CD14-positive monocyte (primary cell): Measurements from ENCODE around the gene KIAA1549. TPM values are rescaled to one million over a fixed set of nuclear protein-coding genes. Genes with fewer than 3 reads are reported as not detected.

Experiments used
- DNase-seq, 3 donors: peaks; one replicate each; pipeline ENCODE4 v3.0.0-alpha.2; 2011 to 2022
- H2AFZ ChIP-seq: 2 replicates; pipeline ENCODE4 v1.6.0; 2012; ENCODE audit warnings: mild to moderate bottlenecking, low read depth, low read length, inconsistent platforms; ENCODE audit not compliant: insufficient read depth, poor library complexity, severe bottlenecking
- H3K27ac ChIP-seq, 2 donors: 1 replicate in 1 of 2; 2 replicates in 1 of 2; pipeline ENCODE4 v1.5.1; 2012 to 2013; ENCODE audit warnings: low read length in 2 of 2, control low read depth in 1 of 2, inconsistent platforms in 1 of 2, low read depth in 1 of 2, mild to moderate bottlenecking in 1 of 2
- H3K27me3 ChIP-seq, 2 donors: one replicate each; pipeline versions ENCODE4 v1.6.0 to v1.6.1; 2011 to 2013; ENCODE audit warnings: low read length in 2 of 2; ENCODE audit not compliant: control insufficient read depth in 2 of 2, insufficient read depth in 2 of 2
- H3K36me3 ChIP-seq, 2 donors: replicated peaks in 1 of 2; 1 replicate in 1 of 2; 2 replicates in 1 of 2; pipeline versions ENCODE4 v1.5.1 to v1.6.1; 2012 to 2013; ENCODE audit warnings: low read length in 2 of 2, control low read depth in 1 of 2, inconsistent platforms in 1 of 2, mild to moderate bottlenecking in 1 of 2; ENCODE audit not compliant: insufficient read depth in 2 of 2, control insufficient read depth in 1 of 2
- H3K4me1 ChIP-seq, 2 donors: 1 replicate in 1 of 2; 2 replicates in 1 of 2; pipeline versions ENCODE4 v1.5.1 to v1.6.1; 2012 to 2013; ENCODE audit warnings: low read length in 2 of 2, control low read depth in 1 of 2, inconsistent platforms in 1 of 2, mild to moderate bottlenecking in 1 of 2, moderate library complexity in 1 of 2; ENCODE audit not compliant: insufficient read depth in 2 of 2, control insufficient read depth in 1 of 2
- H3K4me2 ChIP-seq: replicated peaks from 2 replicates; pipeline ENCODE3; 2012; ENCODE audit warnings: low read length, moderate library complexity, mild to moderate bottlenecking; ENCODE audit not compliant: poor library complexity, severe bottlenecking; ENCODE audit errors: extremely low read depth
- H3K4me3 ChIP-seq, 3 experiments: fragments of 200-600 bp in 1 of 3; sonication (generic) in 1 of 3; replicated peaks in 1 of 3; 1 replicate in 2 of 3; 2 replicates in 1 of 3; pipeline ENCODE4 v1.5.1; 2011 to 2013; ENCODE audit warnings: low read length in 3 of 3, mild to moderate bottlenecking in 3 of 3, control low read depth in 2 of 3, low read depth in 2 of 3, inconsistent platforms in 1 of 3, moderate library complexity in 1 of 3
- H3K79me2 ChIP-seq: 2 replicates; pipeline ENCODE4 v1.6.0; 2012; ENCODE audit warnings: mild to moderate bottlenecking, control low read depth, inconsistent platforms, low read length, moderate library complexity; ENCODE audit not compliant: insufficient read depth
- H3K9ac ChIP-seq: 2 replicates; pipeline ENCODE4 v1.6.0; 2017; ENCODE audit warnings: low read length, mild to moderate bottlenecking; ENCODE audit not compliant: insufficient read depth, poor library complexity, severe bottlenecking
- H3K9me3 ChIP-seq, 2 donors: replicated peaks in 1 of 2; 1 replicate in 1 of 2; 2 replicates in 1 of 2; pipeline versions ENCODE4 v1.5.1 to v1.6.1; 2012 to 2013; ENCODE audit warnings: low read length in 2 of 2, control low read depth in 1 of 2; ENCODE audit not compliant: control insufficient read depth in 1 of 2, insufficient read depth in 1 of 2
- H4K20me1 ChIP-seq: 2 replicates; pipeline ENCODE4 v1.6.0; 2012; ENCODE audit warnings: mild to moderate bottlenecking, low read length, control low read depth, moderate library complexity; ENCODE audit not compliant: insufficient read depth
- H3K27ac Mint-ChIP-seq, 7 donors: one replicate each; pipeline ENCODE4 v1.8.0; 2020; ENCODE audit warnings: mild to moderate bottlenecking in 7 of 7, mixed read lengths in 7 of 7, moderate library complexity in 6 of 7, inconsistent platforms in 2 of 7
- H3K27me3 Mint-ChIP-seq, 3 donors: one replicate each; pipeline ENCODE4 v1.8.0; 2021 to 2022; ENCODE audit warnings: low read depth in 3 of 3, mild to moderate bottlenecking in 3 of 3, mixed read lengths in 3 of 3, moderate library complexity in 3 of 3, inconsistent platforms in 1 of 3
- H3K36me3 Mint-ChIP-seq, 2 donors: one replicate each; pipeline ENCODE4 v1.8.0; 2020; ENCODE audit warnings: mixed read lengths in 2 of 2, inconsistent platforms in 1 of 2, mild to moderate bottlenecking in 1 of 2
- H3K4me1 Mint-ChIP-seq: one replicate; pipeline ENCODE4 v1.8.0; 2020; ENCODE audit warnings: mild to moderate bottlenecking, mixed read lengths
- H3K4me3 Mint-ChIP-seq, 2 donors: one replicate each; pipeline ENCODE4 v1.8.0; 2020; ENCODE audit warnings: mild to moderate bottlenecking in 2 of 2, mixed read lengths in 2 of 2, moderate library complexity in 1 of 2
- H3K9me3 Mint-ChIP-seq, 7 donors: one replicate each; pipeline ENCODE4 v1.8.0; 2020 to 2022; ENCODE audit warnings: mixed read lengths in 7 of 7, mild to moderate bottlenecking in 6 of 7, moderate library complexity in 6 of 7, inconsistent platforms in 2 of 7
- CTCF ChIP-seq: fragments of 200-600 bp; IDR thresholded peaks from one replicate; pipeline ENCODE4 v1.8.0; 2022; ENCODE audit warnings: antibody characterized with exemption, mild to moderate bottlenecking
- WGBS: methylation state at CpG from one replicate; pipeline ENCODE4 v1.1.5; 2013; ENCODE audit warnings: missing lambda C conversion rate; ENCODE audit not compliant: insufficient coverage; 5-methylcytosine and 5-hydroxymethylcytosine counted together
- intact Hi-C, 2 donors: fragments of 100-400 bp; cut with micrococcal nuclease; formaldehyde crosslinking; loops; one replicate each; pipeline versions ENCODE4 v1.15.0 to v1.15.1; 2023
- polyA plus RNA-seq, 3 donors: library from polyadenylated mRNA; depleted of rRNA in 1 of 3; unstranded in 2 of 3; stranded (reverse) in 1 of 3; fragments of 300-500 nt in 2 of 3; fragments of >200 nt in 1 of 3; fragmentation: Illumina TruSeq in 2 of 3; gene quantifications; 1 replicate in 2 of 3; 2 replicates in 1 of 3; pipeline ENCODE4 v1.2.3, GENCODE V29; 2012 to 2021

Gene KIAA1549
- polyA plus RNA-seq, 3 donors, result 0.03 TPM; not detected in 1

GRCh38 chr7:138828302-138828701 is 152.9 kb downstream of the KIAA1549 start:
- Histone ChIP-seq H2AFZ (no peak overlapping the region), H3K4me1 (no peaks in the 10 kb centered on the region), H3K4me3 (no peak overlapping the region), H3K27ac (no peak overlapping the region), H3K79me2 (no peaks in the 10 kb centered on the region), H3K27me3 (no peaks in the 10 kb centered on the region), H4K20me1 (no peaks in the 10 kb centered on the region), H3K9ac (no peak overlapping the region), H3K9me3 (peaks cover 0 to 8% of the 10 kb centered on the region in 2 donors), H3K36me3 (no peaks in the 10 kb centered on the region), H3K4me2 (no peak overlapping the region)
- peaks cover 0 to 4% (median 0%) of the 10 kb centered on the region in 3 donors for H3K27me3 Mint-ChIP-seq
- no peak for TF ChIP-seq CTCF
- H3K9me3 Mint-ChIP-seq, result peaks cover 2 to 20% (median 12%) of the 10 kb centered on the region in 7 donors
- H3K4me1 Mint-ChIP-seq, result no peaks in the 10 kb centered on the region
- no peaks in the 10 kb centered on the region for H3K36me3 Mint-ChIP-seq
- no peak overlapping the region for H3K4me3 Mint-ChIP-seq
- H3K27ac Mint-ChIP-seq, result no peak overlapping the region
- DNase-seq, result no peak
- intact Hi-C loops, result no loop called here
- WGBS, result no CpG with 5 or more reads among the region's 2 CpGs

- no peak overlapping the region for H2AFZ ChIP-seq
- no peak for TF ChIP-seq CTCF
- no peaks in the 10 kb centered on the region for H4K20me1 ChIP-seq
- peaks cover 2 to 21% (median 14%) of the 10 kb centered on the region in 7 donors for H3K9me3 Mint-ChIP-seq
- H3K79me2 ChIP-seq, result no peaks in the 10 kb centered on the region
- no peaks in the 10 kb centered on the region for H3K36me3 Mint-ChIP-seq
- 94% methylated on average over 8 of the region's 11 CpGs for WGBS
- H3K27ac Mint-ChIP-seq, result no peak overlapping the region
- no peaks in the 10 kb centered on the region for H3K27me3 ChIP-seq
- H3K27ac ChIP-seq, result no peak overlapping the region
- no peak overlapping the region for H3K4me2 ChIP-seq
- H3K4me1 Mint-ChIP-seq, result no peaks in the 10 kb centered on the region
- no peaks in the 10 kb centered on the region for H3K36me3 ChIP-seq
- H3K9ac ChIP-seq, result no peak overlapping the region
- DNase-seq, result no peak
- no peak overlapping the region for H3K4me3 ChIP-seq
- H3K9me3 ChIP-seq, result peaks cover 0 to 8% of the 10 kb centered on the region in 2 donors
- intact Hi-C loops, result no loop called here
- H3K27me3 Mint-ChIP-seq, result peaks cover 0 to 4% (median 1%) of the 10 kb centered on the region in 3 donors
- no peak overlapping the region for H3K4me3 Mint-ChIP-seq
- H3K4me1 ChIP-seq, result no peaks in the 10 kb centered on the region
Measured at GRCh38 chr7:138825049-138825721, 156.0 kb downstream of the KIAA1549 start.
